ENCODE data around the gene CSF2.

The CSF2 gene

DNA sequence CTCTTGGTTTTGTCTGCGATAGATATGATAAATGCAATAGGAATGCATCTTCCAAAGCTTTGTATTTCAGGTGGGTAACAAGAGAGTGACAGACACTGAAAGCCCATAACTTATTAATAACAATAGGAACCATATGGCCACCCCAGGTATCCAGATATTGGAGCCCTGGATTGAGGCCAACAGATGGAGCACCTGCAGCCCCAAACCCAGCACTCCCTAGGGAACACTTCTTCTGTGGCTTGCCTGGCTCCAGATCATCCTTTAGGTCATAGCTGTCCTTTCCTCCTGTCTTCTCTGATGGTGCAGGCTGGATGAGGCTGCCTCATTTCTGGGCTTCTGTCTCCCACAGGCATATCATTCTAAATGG lies 18.2 kb upstream of the CSF2 start:
- Histone ChIP-seq H3K36me3 (ENCODE audit: insufficient read depth, low read length) (no peaks in the 10 kb centered on the region), H3K9ac (ENCODE audit: low read depth, low read length, poor library complexity, severe bottlenecking) (no peak overlapping the region), H3K9me3 (ENCODE audit: insufficient read depth, low read depth, low read length) (no peaks in the 10 kb centered on the region), H3K27me3 (ENCODE audit: insufficient read depth, low read length, poor library complexity, severe bottlenecking) (no peaks in the 10 kb centered on the region), H3K4me2 (ENCODE audit: low read depth, low read length, poor library complexity, severe bottlenecking) (peak overlapping the region; percentile 16), H3K4me3 (ENCODE audit: low read length, poor library complexity, severe bottlenecking) (no peak overlapping the region), H3K9me2 (replicated peaks; ENCODE audit: low read depth, low read length) (no peaks in the 10 kb centered on the region), H3K79me2 (ENCODE audit: insufficient read depth, low read length) (no peaks in the 10 kb centered on the region), H4K20me1 (ENCODE audit: insufficient read depth, low read length, poor library complexity, severe bottlenecking) (no peaks in the 10 kb centered on the region), H3F3A (ENCODE audit: low read depth) (no peaks in the 10 kb centered on the region), H3K4me1 (ENCODE audit: insufficient read depth, low read length, poor library complexity, severe bottlenecking) (peaks cover 29% of the 10 kb centered on the region), H2AFZ (ENCODE audit: low read length) (no peak overlapping the region)
- TF ChIP-seq EZH2phosphoT487 (IDR thresholded peaks at IDR 0.05; ENCODE audit: borderline replicate concordance): no peak
- TF ChIP-seq, protein P1, sequence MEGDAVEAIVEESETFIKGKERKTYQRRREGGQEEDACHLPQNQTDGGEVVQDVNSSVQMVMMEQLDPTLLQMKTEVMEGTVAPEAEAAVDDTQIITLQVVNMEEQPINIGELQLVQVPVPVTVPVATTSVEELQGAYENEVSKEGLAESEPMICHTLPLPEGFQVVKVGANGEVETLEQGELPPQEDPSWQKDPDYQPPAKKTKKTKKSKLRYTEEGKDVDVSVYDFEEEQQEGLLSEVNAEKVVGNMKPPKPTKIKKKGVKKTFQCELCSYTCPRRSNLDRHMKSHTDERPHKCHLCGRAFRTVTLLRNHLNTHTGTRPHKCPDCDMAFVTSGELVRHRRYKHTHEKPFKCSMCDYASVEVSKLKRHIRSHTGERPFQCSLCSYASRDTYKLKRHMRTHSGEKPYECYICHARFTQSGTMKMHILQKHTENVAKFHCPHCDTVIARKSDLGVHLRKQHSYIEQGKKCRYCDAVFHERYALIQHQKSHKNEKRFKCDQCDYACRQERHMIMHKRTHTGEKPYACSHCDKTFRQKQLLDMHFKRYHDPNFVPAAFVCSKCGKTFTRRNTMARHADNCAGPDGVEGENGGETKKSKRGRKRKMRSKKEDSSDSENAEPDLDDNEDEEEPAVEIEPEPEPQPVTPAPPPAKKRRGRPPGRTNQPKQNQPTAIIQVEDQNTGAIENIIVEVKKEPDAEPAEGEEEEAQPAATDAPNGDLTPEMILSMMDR (conservative IDR thresholded peaks at IDR 0.05; ENCODE audit: low read length): no peak

DNA sequence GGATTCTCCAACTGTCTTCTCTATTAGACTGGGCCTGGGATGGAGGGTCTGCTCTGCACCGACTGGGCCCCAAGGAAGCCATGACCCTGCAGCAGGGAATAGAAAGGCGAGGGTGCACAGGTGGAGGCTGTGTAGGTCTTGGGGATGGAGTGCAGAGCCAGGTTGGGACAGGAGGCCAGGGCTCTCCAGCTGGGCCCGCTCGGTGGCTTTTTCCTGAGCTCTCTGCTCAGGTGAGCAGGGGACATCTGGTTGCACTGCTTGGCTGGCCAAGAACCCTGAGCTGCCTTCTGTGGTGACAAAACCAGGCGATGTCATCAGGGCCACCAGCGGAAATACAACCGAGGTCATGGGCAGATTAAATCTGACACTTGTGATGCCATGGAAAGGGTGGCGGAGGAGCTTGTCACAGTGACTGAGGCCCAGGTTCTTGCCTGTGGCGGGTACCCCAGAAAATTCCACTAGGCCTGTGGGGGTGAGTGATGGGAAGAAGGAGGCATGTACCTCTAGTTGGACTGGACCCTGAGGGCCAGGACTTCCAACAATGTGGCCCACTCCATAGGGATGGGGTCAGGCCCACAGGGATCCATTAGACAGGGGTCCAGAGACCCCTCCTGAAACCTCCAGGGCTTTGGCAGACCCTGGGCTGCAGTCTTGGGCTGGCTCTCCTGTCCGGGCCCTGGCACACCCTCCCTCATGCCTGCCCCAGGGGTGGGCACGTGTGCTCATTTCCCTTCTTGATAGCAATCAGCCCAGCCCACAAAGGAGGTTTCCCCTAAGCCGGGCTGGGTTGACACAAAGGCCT lies 17.6 kb upstream of the CSF2 start:
- Histone ChIP-seq H3F3A (ENCODE audit: low read depth) (no peaks in the 10 kb centered on the region), H3K9me2 (replicated peaks; ENCODE audit: low read depth, low read length) (no peaks in the 10 kb centered on the region), H3K27me3 (ENCODE audit: insufficient read depth, low read length, poor library complexity, severe bottlenecking) (no peaks in the 10 kb centered on the region), H3K4me3 (ENCODE audit: low read length, poor library complexity, severe bottlenecking) (no peak overlapping the region), H3K9ac (ENCODE audit: low read depth, low read length, poor library complexity, severe bottlenecking) (peak overlapping the region; percentile 39), H2AFZ (ENCODE audit: low read length) (peak overlapping the region; percentile 73; the same call in 1 of the 2 replicates), H3K9me3 (ENCODE audit: insufficient read depth, low read depth, low read length) (no peaks in the 10 kb centered on the region), H3K79me2 (ENCODE audit: insufficient read depth, low read length) (no peaks in the 10 kb centered on the region), H3K4me2 (ENCODE audit: low read depth, low read length, poor library complexity, severe bottlenecking) (peak overlapping the region; percentile 65), H4K20me1 (ENCODE audit: insufficient read depth, low read length, poor library complexity, severe bottlenecking) (no peaks in the 10 kb centered on the region), H3K36me3 (ENCODE audit: insufficient read depth, low read length) (no peaks in the 10 kb centered on the region), H3K4me1 (ENCODE audit: insufficient read depth, low read length, poor library complexity, severe bottlenecking) (peaks cover 29% of the 10 kb centered on the region)
- TF ChIP-seq, protein P1 (conservative IDR thresholded peaks at IDR 0.05; ENCODE audit: low read length): no peak
- TF ChIP-seq EZH2phosphoT487 (IDR thresholded peaks at IDR 0.05; ENCODE audit: borderline replicate concordance): no peak

DNA sequence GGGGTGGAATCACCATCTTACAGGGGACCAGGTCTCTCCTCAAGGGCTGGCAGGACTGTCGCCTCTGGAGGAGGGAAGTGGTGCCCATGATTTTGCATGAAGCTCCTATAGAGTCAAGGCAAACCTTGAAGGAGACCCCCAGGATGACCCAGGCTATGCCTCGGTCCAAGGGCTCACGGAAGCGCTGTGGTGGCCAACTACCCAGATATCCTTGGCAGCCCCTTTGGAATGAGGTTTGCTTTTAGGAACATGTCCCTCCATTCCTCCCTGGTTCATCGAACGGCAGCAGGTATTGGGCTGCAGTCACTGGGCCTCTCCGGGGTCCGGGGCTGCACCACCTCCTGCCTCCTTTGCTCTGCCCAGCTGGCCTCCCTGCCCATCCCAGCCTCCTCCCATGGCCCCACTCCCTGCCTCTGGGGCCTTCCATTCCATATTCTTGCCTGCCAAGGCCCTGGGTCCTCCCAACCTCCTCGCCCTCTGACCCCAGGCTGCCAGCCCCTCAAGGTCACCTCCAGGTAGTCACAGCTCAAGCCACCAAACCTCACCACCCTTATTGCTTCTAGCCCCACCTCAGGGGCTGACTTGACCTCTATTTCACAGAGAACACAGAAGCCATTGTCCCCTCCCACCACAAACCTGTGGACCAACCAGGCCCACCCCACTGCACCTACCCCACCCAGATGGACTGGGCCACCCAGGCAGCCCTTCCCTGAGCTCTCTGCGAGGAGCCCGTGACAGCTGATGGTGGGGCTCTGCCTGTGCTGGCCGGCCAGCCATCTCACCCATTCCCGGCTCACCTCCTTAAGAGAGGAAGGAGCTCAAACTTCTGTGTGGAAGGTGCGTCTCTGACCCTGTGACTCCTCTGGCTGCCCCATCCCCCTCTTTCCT lies 16.7 kb upstream of the CSF2 start:
- Histone ChIP-seq H3K9ac (ENCODE audit: low read depth, low read length, poor library complexity, severe bottlenecking) (no peak overlapping the region), H3K79me2 (ENCODE audit: insufficient read depth, low read length) (no peaks in the 10 kb centered on the region), H4K20me1 (ENCODE audit: insufficient read depth, low read length, poor library complexity, severe bottlenecking) (no peaks in the 10 kb centered on the region), H3K9me2 (replicated peaks; ENCODE audit: low read depth, low read length) (no peaks in the 10 kb centered on the region), H3K36me3 (ENCODE audit: insufficient read depth, low read length) (no peaks in the 10 kb centered on the region), H2AFZ (ENCODE audit: low read length) (no peak overlapping the region), H3K4me1 (ENCODE audit: insufficient read depth, low read length, poor library complexity, severe bottlenecking) (peaks cover 29% of the 10 kb centered on the region), H3K4me3 (ENCODE audit: low read length, poor library complexity, severe bottlenecking) (no peak overlapping the region), H3K9me3 (ENCODE audit: insufficient read depth, low read depth, low read length) (no peaks in the 10 kb centered on the region), H3F3A (ENCODE audit: low read depth) (no peaks in the 10 kb centered on the region), H3K4me2 (ENCODE audit: low read depth, low read length, poor library complexity, severe bottlenecking) (no peak overlapping the region), H3K27me3 (ENCODE audit: insufficient read depth, low read length, poor library complexity, severe bottlenecking) (no peaks in the 10 kb centered on the region)
- no peak for TF ChIP-seq EZH2phosphoT487 (IDR thresholded peaks at IDR 0.05; ENCODE audit: borderline replicate concordance)
- TF ChIP-seq, protein P1 (conservative IDR thresholded peaks at IDR 0.05; ENCODE audit: low read length): no peak
